Neural crest cell (in vitro differentiated cells): Measurements from ENCODE around the gene TBC1D8. TPM values are rescaled to one million over a fixed set of nuclear protein-coding genes. Genes with fewer than 3 reads are reported as not detected.
A peak's percentile ranks its signal among the peaks of the same experiment; 100 is the strongest.

Experiments used
- DNase-seq: peaks from one replicate; pipeline ENCODE4 v3.0.0; 2021; ENCODE audit warnings: low read depth, mixed read lengths, low spot score
- H3K27ac Mint-ChIP-seq: one replicate; pipeline ENCODE4 v1.8.0; 2021; ENCODE audit warnings: mild to moderate bottlenecking, mixed read lengths; ENCODE audit not compliant: unreplicated experiment
- H3K27me3 Mint-ChIP-seq: 2 replicates; pipeline ENCODE4 v1.8.0; 2021; ENCODE audit warnings: low read depth, mild to moderate bottlenecking, mixed read lengths
- H3K36me3 Mint-ChIP-seq: 2 replicates; pipeline ENCODE4 v1.8.0; 2021; ENCODE audit warnings: low read depth, mild to moderate bottlenecking, mixed read lengths
- H3K4me1 Mint-ChIP-seq: 2 replicates; pipeline ENCODE4 v1.8.0; 2021; ENCODE audit warnings: mixed read lengths
- H3K4me3 Mint-ChIP-seq: one replicate; pipeline ENCODE4 v1.8.0; 2021; ENCODE audit warnings: mild to moderate bottlenecking, mixed read lengths
- H3K9me3 Mint-ChIP-seq: 2 replicates; pipeline ENCODE4 v1.8.0; 2021; ENCODE audit warnings: mixed read lengths
- CTCF ChIP-seq: fragments of 200-600 bp; sonication (generic); conservative IDR thresholded peaks from 2 replicates; pipeline ENCODE4 v1.5.0; 2021; ENCODE audit warnings: antibody characterized with exemption, mild to moderate bottlenecking
- total RNA-seq: library from RNA; stranded (reverse); gene quantifications from 2 replicates; pipeline ENCODE4 v1.2.1, GENCODE V29; 2021

TBC1D8 gene
- total RNA-seq, 1 donor from 2014 or later = 7.8 TPM

DNA sequence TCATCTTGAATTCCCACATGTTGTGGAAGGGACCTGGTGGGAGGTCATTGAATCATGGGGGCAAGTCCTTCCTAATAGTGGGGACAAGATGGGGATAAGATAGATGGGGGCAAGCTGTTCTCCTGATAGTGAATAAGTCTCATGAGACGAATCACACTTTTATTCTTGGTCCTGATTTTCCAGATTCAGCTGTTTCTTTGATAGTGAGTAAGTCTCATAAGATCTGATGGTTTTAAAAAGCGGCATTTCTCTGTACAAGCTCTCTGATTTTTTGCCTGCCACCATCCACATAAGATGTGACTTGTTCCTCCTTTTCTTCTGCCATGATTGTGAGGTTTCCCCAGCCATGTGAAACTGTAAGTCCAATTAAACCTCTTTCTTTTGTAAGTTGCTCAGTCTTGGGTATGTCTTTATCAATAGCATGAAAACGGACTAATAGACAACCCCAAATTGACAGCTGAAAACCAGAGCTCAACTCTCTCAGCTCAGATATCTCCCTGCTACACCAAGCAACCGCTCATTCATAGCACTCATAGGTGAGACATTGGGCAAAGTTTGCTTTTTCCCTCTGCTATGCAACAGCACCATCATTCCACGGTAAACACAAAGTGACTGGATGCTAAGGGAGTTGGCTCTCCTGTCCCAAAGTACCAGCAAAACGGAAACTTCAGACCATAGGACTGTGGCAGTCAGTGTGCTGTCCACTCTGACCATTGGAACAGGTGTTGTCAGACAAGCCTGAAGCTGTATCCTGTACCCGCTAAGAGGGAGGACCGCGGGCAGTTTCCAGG, 44.9 kb upstream of the TBC1D8 start:
- Mint-ChIP-seq H3K27me3 (peaks cover 2% of the 10 kb centered on the region), H3K27ac (no peak overlapping the region), H3K36me3 (no peaks in the 10 kb centered on the region), H3K4me1 (no peaks in the 10 kb centered on the region), H3K9me3 (peaks cover 3% of the 10 kb centered on the region), H3K4me3 (no peak overlapping the region)
- DNase-seq = no peak
- TF ChIP-seq CTCF = no peak

DNA sequence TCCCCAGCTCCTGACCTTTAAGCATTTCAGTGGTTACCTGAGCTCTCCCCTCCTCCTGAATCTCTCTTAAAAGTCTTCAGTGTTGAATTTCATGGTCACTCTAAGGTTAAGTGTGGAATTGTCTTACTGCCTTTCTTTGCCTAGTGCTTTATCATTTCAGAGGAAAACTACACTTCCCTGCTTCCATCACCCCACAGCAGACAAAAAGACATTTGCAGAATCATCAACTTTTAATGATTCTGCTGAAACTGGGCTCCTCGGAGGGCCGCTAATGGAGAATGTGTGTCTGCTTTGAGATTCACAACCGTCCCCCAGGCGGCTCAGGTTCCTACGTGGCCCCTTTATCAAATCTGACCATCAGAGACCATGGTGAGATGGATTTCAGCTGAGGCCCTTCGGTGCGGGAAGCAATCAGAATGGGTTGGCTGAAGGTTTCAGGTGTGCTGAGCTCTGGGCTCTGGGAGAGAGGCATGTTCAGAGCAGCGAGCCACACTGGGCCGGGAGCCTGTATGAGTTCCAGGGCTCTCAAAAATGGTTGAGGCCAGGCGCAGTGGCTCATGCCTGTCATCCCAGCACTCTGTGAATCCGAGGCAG, 41.9 kb upstream of the TBC1D8 start:
- Mint-ChIP-seq H3K27ac (no peak overlapping the region), H3K4me3 (no peak overlapping the region), H3K27me3 (peaks cover 4% of the 10 kb centered on the region), H3K36me3 (no peaks in the 10 kb centered on the region), H3K9me3 (peaks cover 2% of the 10 kb centered on the region), H3K4me1 (peaks cover 3% of the 10 kb centered on the region)
- no peak for TF ChIP-seq CTCF
- no peak for DNase-seq

DNA sequence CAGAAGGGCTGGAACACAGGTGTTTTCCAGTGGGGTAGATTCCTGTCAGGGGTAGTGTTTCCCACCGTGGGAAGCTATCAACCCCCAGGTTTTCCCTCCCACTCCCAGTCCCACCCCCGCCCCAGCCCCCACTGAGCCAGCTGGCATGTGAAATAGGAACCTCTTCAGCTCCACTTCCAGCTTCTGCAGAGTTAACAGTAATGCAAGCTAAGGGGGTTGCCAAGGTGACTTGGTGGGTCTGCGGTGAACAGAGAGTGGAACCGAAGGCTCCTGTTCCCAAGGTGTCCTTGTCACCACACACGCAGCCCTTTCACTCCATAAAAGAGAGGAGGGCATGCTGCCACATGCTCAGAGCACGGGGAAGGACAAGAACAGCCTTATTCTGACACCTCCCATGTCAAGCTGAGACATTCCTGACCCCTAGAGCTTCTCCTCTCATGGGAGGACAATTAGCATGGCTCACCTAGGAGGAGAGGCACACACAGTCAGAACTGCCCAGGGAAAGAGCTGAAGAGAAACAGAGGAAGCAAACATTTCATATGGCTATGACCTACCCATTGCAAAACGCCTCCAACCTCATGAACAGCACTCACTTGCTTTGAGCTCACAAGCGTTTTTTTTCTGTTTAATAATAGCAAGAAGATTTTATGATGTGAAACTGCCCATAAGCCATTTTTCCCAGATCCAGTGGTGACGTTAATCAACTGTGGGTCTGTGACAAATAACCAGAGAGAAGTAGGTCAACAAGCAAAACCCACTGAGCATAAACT, 39.8 kb upstream of the TBC1D8 start:
- no peak for DNase-seq
- no peak for TF ChIP-seq CTCF
- Mint-ChIP-seq H3K36me3 (no peaks in the 10 kb centered on the region), H3K27ac (no peak overlapping the region), H3K4me3 (no peak overlapping the region), H3K4me1 (peaks cover 3% of the 10 kb centered on the region), H3K27me3 (peaks cover 4% of the 10 kb centered on the region), H3K9me3 (peaks cover 2% of the 10 kb centered on the region)

GRCh38 chr2:101188683-101189405, 37.7 kb upstream of the TBC1D8 start:
- H3K9me3 Mint-ChIP-seq = peaks cover 2% of the 10 kb centered on the region
- DNase-seq = peak; percentile 62
- H3K27ac Mint-ChIP-seq = no peak overlapping the region
- H3K36me3 Mint-ChIP-seq = no peaks in the 10 kb centered on the region
- TF ChIP-seq CTCF = peak; percentile 65
- H3K4me3 Mint-ChIP-seq = no peak overlapping the region
- H3K4me1 Mint-ChIP-seq = peaks cover 3% of the 10 kb centered on the region
- peaks cover 4% of the 10 kb centered on the region for H3K27me3 Mint-ChIP-seq

DNA sequence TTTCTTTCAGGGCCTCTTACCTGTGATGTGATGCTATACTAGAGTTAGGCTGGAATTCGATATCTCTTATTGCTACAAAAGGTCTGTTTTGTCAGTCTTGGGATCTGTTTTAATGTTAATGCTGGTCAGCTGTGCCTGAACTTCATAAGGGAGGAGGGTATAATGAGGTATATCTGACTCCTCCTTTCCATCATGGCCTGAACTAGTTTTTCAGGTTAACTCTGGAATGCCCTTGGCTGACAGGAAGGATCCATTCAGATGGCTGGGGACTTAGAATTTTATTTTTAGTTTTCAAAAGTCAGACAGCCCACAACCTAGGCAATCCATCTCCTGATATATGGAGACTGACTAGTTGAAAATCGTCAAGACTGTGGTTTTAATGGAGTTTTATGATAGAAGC, 35.9 kb upstream of the TBC1D8 start:
- Mint-ChIP-seq H3K36me3 (no peaks in the 10 kb centered on the region), H3K4me3 (no peak overlapping the region), H3K4me1 (peaks cover 3% of the 10 kb centered on the region), H3K9me3 (peaks cover 2% of the 10 kb centered on the region), H3K27me3 (peaks cover 4% of the 10 kb centered on the region), H3K27ac (no peak overlapping the region)
- DNase-seq = no peak
- no peak for TF ChIP-seq CTCF
